ENCODE data around the gene SH3PXD2A. TPM values are rescaled to one million over a fixed set of nuclear protein-coding genes. Genes with fewer than 3 reads are reported as not detected.

SH3PXD2A gene
- total RNA-seq, 1 donor, result 58.3 TPM

GRCh38 chr10:103657061-103657591 is 198.2 kb downstream of the SH3PXD2A start:
- H3K4me3 ChIP-seq (ENCODE audit: low read depth, low read length), result no peak overlapping the region
- no peak for TF ChIP-seq CTCF (IDR thresholded peaks at IDR 0.05; ENCODE audit: insufficient read depth, low read depth, low read length)
- no peak for DNase-seq (ENCODE audit: low read depth)

- TF ChIP-seq CTCF (IDR thresholded peaks at IDR 0.05; ENCODE audit: insufficient read depth, low read depth, low read length), result no peak
- DNase-seq (ENCODE audit: low read depth), result no peak
- H3K4me3 ChIP-seq (ENCODE audit: low read depth, low read length), result no peak overlapping the region
Observed at GRCh38 chr10:103654925-103655324, 200.5 kb downstream of the SH3PXD2A start.

GRCh38 chr10:103653581-103654037 is 201.8 kb downstream of the SH3PXD2A start:
- no peak overlapping the region for H3K4me3 ChIP-seq (ENCODE audit: low read depth, low read length)
- no peak for TF ChIP-seq CTCF (IDR thresholded peaks at IDR 0.05; ENCODE audit: insufficient read depth, low read depth, low read length)
- DNase-seq (ENCODE audit: low read depth), result no peak

GRCh38 chr10:103652599-103653281 is 202.6 kb downstream of the SH3PXD2A start:
- TF ChIP-seq CTCF (IDR thresholded peaks at IDR 0.05; ENCODE audit: insufficient read depth, low read depth, low read length), result no peak
- H3K4me3 ChIP-seq (ENCODE audit: low read depth, low read length), result no peak overlapping the region

GRCh38 chr10:103651783-103652476 is 203.4 kb downstream of the SH3PXD2A start:
- no peak overlapping the region for H3K4me3 ChIP-seq (ENCODE audit: low read depth, low read length)
- TF ChIP-seq CTCF (IDR thresholded peaks at IDR 0.05; ENCODE audit: insufficient read depth, low read depth, low read length), result no peak
- DNase-seq (ENCODE audit: low read depth), result no peak

More at GRCh38 chr10:103652599-103653281, 202.6 kb downstream of the SH3PXD2A start:
- no peak for DNase-seq (ENCODE audit: low read depth)

GRCh38 chr10:103651333-103651732 is 204.0 kb downstream of the SH3PXD2A start:
- DNase-seq (ENCODE audit: low read depth), result no peak
- no peak overlapping the region for H3K4me3 ChIP-seq (ENCODE audit: low read depth, low read length)
- no peak for TF ChIP-seq CTCF (IDR thresholded peaks at IDR 0.05; ENCODE audit: insufficient read depth, low read depth, low read length)

Data from fibroblast of villous mesenchyme (primary cell).